ENCODE measurements around the gene DDX20.
"Not testable (repeated sequence)": the region's sequence is repeated elsewhere in the genome, so short reads cannot be mapped to it uniquely, and the experiment has no call there.

DDX20 gene

DNA sequence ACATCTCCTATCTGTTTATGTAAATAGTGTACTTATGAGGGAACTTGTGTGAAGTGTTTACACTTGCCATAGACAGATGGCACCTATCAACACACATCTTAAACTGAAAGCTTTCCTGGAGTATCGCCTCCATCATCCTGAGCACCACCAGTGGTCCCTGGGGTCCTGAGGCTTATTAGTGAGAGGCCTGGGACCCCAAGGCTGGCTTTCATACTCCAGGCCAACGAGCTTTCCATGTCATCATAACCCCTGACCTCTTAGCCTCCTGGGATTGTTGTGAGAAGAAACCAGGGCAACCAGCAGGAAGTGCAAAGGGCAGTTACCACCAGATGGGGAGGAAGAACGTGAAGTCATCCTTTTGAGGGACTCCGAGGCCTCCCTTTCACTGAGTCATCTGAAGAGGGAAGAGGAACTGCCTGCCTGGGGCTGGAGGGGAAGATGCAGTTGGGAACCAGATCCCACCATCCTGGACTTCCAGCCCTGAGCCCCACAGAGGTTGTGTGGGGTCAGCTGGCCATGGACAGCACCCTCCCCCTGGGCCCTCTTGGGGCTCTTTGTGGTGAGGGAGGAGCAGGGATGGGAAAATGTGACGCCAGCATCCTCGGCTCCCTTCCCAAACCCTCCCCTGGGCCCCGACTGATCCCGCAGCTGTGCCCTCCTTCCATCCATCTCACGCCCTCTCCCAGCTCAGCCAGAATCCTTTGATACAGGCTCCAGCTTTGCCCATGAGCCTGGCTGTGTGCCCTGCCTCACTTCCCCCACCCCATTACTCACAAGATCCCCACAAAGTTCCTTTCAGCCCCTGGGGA lies 22.3 kb upstream of the DDX20 start:
- DNase-seq = no peak

DNA sequence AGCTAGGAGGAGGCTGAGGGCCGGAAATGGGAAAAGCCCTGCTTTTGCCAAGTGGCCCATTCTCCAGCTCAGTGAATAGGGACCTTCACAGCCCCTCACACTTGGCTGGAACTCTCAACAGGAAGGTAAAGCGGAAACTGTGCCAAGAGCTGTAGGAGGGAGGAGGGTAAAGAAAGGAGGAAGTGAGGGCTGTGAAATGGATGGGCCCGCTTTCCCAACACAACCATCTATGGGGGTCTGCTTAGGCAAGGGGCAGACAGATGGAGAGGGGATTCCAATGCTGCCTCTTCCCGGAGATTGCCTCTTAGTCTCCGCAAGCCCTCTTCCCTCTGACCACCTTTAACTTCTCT lies 21.7 kb upstream of the DDX20 start:
- no peak for DNase-seq

DNA sequence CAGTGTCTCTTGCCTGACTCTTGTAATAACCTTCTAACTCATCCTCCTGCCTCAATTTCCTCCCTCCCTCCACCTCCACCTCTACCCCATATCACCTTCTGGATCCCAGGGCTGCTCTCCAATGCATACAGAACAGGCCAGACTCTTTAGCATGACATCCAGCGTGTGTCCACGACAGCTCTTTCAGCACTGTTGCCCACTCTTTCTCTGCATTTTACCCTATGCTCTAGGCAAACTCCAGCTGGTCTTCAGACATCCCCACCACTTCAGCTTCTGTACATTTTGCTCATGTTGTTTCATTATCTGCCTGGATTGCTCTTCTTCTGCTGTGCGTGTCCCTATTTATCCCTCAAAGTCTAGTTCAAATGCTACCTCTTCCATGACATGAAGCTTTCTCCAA lies 21.3 kb upstream of the DDX20 start:
- no peak for DNase-seq

DNA sequence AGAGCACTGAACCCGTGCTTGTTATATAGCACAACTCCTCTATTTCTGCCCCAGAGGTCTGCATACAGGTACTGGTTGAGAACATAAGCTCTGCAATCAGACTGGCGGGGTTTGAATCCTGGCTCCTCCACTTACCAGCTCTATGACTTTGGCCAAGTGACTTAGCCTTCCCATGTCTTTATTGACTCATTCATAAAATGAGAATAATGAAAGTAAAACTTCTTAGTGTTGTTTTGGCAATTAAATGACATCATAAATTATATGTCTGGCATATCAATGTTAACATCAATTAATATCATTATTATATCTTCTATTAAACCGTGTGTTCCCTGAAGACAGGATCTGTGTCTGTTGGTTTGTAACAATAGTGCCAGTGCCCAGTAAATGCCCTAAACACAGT lies 20.8 kb upstream of the DDX20 start:
- DNase-seq = no peak

DNA sequence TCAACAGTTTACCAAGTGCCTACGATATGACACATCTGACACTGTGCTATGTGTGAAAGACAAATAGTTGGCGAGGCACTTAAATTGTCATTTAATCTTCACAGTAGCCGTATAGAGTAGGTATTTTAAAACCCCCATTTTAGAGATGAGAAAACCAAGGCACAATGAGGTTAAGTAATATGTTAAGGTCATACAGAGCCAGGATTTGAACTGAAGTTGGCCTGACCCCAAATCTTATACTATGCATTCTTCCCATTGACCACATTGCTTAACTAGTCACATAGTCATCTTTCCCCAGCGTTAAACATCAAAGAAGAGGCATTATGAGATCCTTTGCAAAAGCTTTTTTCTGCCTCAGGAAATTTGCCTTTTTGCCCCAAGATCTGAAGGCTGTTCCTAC lies 20.4 kb upstream of the DDX20 start:
- no peak for DNase-seq

DNA sequence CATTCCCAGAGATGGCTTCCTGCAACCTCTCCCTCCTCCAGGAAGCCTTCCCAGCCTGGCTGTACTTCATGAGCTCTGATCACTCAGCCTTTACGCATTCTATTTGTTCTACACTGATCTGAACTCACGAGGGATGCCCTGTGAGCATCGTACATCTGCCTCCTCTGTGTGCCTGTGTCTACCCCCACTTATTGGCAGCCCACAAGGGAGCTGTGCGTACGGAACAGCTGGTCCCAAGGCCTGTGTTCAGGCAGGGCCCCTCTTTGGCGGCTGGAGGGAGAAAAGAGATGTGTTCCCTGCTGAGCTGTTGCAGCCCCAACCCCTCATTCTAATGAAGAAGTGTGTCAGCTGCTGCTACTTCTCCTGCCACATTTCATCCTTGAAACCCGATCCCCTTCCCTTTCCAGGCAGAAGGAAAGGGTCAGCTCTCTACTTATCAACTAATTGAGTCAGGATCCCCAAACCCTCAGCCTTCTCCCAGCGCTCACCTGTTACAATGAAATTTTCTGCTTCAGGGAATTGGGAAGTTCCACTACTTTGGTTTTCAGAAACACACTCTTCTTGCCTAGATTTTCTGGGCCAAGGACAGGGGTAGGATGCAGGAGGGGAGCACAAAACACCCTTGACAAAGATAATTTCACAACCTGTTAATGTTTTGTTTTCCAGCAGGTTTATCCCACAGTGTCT lies 19.7 kb upstream of the DDX20 start:
- no peak for DNase-seq

DNA sequence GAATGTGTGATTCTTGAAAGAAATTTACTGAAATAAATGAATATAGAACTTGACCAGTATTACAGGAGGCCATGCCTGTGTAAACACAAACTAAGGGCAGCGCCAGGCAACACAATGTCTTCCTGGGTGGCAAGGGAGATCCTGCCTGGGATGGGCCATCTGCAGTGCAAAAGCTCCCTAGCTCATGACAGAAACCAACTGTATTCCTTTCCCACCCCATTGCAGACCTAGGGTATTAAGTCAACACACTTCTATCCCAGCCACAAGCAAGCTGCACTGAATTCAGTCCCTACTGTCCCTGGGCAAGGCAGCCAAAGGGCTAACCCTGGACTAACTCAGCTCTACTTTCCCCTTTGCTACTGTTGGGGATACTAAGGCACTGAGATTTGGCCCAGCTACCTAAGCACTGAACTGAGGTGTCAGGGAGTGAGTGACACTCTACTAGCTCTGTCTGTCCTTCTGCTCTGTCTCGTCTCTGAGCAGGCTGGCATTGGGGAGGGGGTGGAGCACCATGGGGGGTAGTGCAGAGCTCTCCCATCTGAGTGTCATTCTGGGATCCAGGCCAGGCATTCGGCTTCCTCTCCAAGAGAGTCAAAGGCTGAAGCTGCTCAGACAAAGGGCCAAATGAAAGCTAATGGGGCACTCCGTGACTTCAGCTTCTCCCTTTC lies 19.0 kb upstream of the DDX20 start:
- no peak for DNase-seq

DNA sequence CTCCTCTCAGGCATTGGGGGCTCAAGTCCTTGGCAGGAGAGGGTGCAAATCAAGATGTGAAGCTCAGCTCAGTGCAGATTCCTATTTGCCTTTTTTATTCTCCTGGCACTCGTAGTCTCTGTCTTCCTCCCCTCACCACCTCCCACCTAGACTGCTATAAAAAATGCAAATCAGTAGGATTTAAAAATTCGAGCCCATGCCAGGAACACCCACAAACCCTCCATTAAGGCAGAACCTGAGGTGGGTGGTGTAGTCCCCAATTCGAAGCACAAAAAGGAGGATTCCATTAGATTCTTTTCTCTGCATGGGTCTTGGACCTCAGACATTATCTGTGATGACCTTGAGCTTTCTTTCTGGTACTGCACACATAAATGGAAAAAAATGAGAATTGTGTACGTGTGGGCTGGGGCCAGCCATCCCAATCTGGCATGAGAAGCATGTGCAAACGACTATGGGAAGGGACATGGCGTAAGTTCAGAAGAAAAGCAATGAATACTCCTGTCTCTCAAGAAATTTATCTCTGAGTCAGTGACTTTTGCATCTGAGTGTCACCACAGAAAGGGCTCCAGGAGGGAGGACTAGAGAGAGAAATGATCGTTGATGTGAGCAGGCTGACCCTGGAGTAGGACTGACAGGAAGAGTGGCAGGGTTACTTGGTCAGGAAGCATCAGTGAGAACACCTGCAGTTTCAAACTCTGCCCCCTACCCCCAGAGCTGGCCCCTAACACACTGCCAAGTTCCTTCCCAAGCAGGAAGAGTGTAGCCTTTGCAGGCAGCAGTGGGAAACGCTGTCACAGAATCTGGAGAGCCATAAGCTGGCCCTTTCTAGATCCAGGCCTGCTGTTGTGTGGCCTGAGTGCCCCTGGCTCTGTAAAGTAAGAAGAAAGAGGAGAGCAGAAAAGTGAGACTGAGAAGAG lies 18.2 kb upstream of the DDX20 start:
- no peak for DNase-seq

DNA sequence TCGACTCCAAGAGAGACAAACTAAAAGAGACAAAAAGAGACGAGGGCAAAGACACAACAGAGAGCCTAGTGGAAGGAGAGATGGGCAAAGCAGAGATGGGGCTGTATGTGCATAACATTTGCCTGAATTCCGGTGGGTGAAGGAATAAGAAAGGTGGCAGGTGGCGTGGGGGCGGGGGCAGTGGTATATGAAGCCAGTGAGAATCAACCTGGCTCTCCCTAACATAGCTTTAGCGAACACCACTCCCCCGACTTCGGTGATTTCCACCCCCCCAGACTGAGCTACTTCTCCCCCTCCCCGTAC lies 17.6 kb upstream of the DDX20 start:
- no peak for DNase-seq

DNA sequence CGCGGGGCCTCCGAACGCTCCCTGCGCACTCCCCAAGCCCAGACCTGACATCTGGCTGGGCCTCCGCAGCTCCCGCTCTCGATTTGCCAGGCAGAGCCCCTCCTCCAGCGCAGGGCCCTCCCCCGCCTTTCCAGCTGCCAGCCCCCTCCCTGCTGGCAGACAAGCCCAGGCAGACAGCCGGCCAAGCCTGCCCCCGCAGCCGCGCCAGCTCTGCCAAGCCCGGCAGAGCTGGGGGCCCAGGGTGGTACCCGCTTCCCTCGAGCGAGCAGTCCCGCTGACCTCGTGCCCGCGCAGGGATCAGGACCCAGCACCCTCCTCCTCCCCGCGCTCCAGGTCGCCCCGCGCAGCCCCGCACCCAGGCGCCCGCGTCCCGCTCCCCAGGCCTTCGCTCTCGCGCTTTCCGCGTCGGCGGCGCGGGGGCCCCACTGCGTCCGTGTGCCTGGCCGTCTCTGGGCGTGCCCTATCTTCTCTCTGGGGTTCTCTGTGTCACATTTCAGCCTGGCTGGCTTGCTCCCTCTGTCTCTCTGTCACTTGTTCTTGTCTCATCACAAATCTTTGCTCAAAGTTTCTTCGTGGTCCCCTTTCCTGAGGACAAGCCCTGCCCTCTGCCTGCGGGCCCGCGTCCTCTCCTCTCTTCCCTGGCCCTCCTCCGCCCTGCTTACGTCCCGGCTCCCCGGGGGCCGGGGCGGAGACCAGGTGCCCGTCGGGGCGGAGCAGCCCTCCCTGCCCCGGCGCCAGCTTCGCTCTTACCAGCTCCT lies 17.1 kb upstream of the DDX20 start:
- peak; percentile 43 for DNase-seq

DNA sequence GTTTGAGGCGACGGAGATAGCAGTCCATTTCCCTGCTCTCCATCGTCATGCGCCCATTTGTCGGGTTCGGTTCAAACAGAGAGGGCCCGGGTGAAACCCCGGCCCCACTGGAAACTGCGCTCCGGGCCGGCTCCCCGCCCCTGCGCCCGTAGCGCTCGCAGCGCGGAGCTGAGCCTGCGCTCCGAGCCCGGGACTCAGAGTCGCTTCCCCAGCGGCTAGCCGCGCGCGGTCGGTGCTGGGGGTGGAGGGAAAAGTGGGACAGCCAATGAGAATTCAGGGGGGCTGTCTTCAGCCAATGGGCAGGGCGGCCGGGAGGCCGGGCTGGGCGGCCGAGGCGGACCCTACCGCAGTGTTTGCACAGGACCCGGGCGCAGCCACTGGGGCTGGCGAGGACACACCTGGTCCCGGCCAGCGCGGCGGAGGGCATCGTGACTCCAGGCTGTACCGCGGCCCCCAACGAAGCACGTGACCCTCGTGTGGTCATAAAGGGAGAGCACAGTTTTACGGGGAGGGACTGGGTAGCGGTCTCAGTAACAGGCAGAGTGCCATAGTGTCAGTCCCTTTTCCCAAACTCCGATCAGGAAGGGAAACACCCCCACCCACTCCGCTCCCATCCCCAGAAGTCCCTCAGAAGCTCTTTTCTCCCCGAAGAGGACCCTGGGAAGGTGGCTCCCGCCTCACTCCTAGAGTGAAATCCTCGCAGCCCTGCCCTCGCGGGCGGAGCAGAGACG lies 16.3 kb upstream of the DDX20 start, which contains the start of gene INKA2:
Gene INKA2, minus strand, starts transcription at position 202 of the 731 bp plus-strand sequence. Its CDS starts 153 bp downstream, at position 49.
- DNase-seq = peak; percentile 46

DNA sequence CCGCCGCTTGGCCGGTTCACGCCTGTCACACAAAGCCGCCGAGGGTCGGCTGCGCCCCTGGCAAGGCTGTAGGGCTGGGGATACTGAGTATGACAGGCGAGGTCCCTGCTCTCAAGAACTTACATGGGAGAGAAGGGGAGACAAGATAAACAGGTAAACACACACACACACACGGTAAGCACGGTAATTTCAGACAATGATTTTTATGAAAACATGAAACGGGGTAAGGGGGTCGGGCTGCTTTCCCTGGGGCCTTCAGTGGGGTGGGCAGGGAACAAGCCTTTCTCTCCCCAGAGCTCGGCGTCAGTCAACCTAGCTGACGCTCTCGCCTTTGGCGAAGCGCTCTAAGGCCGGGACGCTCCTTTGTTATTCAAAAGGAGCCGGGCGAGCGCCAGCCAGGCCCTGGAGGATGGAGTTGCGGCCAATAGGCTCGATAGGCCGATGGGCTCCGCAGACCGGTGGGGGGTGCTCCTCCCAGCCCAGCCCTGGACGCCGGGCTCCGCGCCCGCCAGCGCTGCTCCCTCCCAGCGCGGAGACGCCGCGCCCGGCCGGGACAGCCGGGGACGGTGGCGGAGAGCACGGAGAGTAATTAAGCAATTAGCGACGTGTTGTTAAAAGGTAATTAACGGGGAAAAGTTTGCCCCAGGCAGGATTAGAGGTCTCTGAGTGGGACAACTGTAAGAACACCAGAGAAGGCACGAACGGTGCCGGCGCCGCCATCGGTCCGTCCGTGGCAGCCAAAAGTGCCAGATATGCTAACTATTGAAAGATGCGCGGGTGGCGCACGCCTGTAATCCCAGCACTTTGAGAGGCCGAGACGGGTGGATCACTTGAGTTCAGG lies 15.6 kb upstream of the DDX20 start:
- no peak for DNase-seq

DNA sequence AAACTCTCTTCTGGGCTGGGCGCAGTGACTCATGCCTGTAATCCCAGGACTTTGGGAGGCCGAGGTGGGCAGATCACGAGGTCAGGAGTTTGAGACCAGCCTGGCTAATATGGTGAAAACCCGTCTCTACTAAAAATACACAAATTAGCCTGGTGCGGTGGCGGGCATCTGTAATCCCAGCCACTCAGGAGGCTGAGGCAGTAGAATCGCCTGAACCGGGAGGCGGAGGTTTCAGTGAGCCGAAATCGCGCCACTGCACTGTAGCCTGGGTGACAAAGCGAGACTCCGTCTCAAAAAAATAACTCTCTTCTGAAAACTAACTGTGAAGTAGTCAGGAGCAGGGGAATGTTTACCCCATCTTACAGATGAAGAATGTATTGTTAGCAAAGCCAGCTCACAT lies 13.4 kb upstream of the DDX20 start:
- not testable (repeated sequence) for DNase-seq

DNA sequence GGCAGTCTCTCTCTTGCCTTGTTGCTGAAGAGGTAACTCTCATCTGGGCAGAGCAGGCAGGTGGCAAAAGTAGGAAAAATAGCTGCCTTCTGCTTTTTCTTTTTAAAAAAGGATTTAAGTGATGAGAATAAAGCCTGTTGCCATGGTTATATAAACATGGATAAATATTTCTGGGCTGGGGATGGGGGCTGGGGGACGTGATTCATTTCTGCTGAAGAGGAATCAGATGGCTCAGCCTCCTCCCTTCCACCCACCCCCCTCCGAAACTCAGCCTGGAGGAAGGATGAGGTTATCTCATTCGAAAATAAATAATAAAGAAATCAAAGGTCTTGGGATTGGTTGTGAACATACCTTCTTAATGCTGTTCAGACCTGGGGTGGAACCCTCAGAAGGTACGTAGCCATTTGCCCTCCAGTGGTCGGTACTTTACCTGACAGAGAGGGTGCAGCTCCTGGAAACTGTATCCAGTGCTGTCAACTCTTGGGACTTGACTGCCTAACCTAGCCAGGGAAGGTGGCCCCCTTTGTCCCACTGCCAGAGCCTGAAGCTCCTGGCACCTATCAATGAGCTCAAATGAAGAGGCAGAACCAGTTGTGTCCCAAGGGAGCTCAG lies 12.7 kb upstream of the DDX20 start:
- DNase-seq = no peak

DNA sequence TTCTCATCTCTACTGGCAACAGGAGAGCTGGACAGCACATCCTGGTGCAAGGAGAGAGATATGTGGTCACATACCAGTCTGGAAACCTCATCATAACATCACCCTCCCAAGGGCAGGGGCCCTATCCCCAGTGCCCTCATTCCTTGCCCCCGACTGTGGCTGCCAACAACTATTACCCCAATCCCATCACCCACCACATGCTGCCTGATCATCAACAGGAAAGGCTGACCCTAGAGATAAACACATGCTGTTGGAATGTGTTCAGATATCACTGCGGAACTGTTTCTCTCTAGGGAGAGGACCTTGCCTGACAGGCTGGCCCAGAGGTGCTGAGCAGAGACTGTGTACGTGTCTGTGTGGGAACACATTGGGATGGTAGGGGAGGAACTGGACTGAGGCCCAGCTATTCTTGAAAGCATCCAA lies 12.0 kb upstream of the DDX20 start:
- no peak for DNase-seq

DNA sequence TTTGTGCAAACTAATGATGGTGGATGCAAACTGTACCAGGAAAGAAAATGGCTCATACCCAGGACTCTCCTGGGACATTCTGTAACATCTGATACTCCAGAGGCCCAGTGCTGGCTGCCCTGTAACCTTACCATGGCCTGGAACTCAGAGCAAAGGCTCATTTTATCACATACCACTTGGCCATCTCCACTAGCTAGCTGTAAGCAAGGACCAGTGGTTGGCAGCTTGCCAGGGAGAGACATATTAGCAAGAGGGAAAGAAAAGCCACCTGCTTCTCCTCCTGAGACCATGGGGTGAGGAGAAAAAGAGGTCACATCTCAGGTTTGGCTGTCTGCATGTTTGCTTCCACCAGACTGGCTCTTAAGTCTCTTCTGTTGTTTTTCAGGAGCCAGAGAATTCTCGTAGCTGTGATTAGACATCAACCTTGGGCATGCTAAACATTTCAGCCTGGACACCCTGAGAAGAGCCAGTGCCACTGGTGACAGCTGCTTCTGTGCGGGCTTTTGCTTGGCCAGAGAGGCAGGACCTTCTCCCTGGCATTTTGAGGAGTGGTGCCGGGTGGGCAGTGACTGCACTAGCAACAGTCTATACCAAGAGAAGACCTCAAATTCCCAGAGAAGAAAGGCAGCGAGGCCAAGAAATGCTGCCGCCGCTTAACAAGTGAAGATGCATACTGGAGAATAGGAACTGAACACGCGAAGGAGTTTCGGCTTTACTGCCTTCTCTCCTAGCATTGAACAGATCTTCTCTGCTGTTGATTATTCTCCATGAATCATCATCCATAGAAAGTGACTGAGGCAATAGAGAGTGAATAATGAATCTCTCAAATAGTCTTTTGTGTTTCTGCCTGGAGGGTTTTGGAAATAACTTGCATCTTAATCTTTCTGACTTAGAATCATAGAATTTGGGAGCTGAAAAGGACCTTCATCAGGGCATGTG lies 9.8 kb upstream of the DDX20 start:
- DNase-seq = no peak

DNA sequence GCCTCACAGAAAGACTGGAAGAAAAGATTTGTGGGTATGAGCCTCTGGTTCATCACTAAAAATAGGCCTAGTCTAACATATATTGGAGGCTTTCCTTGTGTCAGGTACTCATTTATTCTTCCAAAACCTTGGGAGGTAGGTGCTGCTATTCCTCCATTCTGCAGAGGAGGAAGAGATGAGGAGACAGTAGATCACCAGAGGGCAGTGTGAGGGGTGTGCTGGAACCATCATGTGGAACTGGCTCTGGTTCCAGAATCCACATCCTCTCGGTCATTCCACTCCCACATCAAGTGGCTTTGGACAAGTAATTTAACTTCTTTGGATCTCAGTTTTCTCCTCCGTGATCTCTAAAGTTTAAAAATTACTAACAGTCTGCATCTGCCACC lies 9.1 kb upstream of the DDX20 start:
- DNase-seq = no peak

DNA sequence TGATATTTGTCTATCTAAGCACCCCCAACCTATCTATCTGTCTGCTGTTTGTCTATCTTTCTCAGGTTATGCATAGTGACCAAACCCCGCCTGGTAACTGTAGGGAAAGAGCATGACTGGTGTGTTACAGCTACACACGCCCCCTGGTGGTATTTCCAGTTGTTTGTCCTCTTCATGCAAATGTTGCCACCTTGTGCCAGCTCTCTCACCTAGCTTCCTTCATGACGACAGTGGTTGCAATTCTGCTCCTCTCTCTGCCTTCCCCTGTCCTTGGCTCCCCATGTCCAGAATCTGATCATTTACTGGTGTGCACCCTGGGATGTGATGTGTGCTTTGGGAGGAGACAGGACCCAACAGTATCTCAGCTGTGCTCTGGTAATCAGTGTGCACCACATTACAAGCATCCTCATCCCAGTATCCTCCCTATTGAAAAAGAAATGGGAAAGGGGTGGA lies 8.4 kb upstream of the DDX20 start:
- peak; percentile 57 for DNase-seq

DNA sequence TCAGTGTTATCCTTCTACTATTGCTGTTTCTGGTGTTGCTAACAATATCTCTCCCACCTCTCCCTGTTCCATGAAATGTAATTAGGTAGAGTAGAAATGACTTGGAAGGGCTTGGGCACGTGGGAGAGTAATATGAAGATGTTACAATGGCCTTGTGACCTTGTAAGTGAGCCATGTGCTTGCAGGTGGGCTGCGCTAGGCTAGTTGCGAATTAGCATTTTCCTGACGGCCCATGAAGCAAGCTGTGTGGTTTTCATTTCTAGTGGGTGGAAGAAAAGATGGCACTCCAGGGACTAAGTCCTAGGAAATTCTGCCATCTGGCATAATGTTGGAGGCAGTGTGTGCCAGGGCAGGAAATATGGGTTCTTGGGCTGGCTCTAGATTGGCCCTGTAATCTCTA lies 7.8 kb upstream of the DDX20 start:
- no peak for DNase-seq
